Hematopoietic multipotent progenitor cell (in vitro differentiated cells): ENCODE measurements around the gene TBC1D17. TPM values are rescaled to one million over a fixed set of nuclear protein-coding genes. Genes with fewer than 3 reads are reported as not detected.

Experiments
- DNase-seq, 3 donors: peaks; one replicate each; pipeline ENCODE4 v3.0.0-alpha.2; 2011 to 2015; ENCODE audit warnings: low read depth in 2 of 3, low spot score in 2 of 3
- total RNA-seq: library from RNA; depleted of rRNA; stranded (reverse); fragments of >200 nt; gene quantifications from one replicate; pipeline ENCODE4 v1.2.3, GENCODE V29; 2012

Gene TBC1D17
- total RNA-seq, 1 donor: 7.8 TPM

DNA sequence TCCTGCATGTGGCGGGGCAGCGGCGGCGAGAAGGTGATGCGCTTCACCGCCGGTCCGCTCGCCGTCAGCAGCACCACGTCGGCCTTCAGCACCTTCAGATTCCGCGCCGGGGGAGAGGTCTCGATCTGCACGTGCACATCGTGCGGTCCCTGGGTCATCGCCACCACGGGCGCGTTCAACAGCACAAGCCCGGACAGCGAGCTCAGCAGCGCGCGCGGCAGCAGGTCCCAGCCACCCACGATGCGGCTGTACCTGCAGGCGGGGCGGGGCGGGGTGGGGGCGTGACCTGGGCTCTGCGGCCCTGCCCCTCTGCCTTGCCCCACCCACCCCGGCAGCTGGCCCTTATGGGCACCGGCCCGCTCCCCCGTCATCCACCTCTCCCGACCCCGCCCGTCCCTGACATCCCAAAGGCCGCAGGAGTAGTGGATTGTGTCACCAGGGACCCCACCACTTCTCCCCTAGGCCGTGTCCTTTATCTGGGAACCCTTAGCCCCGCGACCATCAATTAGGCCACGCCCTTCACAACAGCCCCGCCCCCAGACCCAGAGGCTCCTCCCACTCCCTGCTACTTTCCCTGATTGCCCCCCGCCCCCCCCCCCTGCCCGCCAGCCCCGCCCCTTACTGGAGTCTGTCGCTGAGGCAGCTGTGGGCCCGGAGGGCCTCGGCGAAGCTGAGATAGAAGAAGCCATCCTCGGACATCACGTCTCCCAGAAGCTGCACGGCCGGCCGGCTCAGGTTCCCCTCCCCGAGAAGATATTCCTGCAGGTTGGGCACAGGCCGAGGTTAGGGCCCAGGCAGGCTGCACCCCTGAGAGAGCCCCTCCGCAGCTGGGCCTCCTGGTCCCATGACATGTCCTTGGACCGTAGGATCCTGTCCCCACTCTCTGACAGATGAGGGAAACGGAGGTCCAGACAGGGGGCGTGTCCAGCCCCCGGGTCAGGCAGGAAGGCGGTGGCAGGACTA, 13.1 kb downstream of the TBC1D17 start:
- DNase-seq: peak; percentile 41 to 58 (median 51)

DNA sequence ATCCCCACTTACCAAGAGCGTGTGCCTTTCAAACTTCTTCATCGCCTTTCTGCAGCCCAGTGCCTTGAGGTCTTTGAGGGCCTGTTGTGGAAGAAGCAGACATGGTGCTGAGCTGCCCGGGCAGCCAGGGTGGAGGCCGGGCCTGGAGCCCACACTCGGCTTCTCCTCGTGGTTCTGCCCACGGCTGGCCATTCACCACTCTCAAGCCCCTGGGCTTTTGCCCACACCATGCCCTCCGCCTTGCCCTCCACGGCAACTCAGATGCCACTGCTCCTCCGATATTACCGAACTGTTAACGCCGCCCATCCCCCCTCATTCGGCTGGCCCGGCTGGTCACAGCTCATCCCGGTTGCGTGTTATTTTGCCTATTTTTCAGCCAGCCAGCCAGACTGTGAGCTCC, 13.9 kb downstream of the TBC1D17 start:
- DNase-seq: no peak

DNA sequence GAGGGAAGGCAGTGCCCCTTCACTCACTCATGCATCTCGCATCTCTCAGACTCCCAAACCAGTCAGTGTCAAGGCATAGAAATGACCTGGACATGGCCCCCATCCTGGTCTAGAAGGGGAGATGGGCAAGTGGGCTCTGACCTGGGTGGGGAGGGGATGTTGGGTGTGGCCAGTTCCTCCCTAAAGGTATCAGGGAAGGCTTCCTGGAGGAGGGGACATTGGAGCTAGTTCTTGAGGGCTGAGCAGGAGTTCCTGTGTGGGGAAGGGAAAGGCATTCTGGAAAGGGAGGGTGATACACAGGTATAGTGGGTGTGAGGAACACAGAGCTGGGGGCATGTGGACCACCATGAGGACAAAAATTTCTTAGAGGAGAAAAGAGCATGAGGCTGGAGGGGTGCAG, 15.2 kb downstream of the TBC1D17 start:
- DNase-seq: no peak

DNA sequence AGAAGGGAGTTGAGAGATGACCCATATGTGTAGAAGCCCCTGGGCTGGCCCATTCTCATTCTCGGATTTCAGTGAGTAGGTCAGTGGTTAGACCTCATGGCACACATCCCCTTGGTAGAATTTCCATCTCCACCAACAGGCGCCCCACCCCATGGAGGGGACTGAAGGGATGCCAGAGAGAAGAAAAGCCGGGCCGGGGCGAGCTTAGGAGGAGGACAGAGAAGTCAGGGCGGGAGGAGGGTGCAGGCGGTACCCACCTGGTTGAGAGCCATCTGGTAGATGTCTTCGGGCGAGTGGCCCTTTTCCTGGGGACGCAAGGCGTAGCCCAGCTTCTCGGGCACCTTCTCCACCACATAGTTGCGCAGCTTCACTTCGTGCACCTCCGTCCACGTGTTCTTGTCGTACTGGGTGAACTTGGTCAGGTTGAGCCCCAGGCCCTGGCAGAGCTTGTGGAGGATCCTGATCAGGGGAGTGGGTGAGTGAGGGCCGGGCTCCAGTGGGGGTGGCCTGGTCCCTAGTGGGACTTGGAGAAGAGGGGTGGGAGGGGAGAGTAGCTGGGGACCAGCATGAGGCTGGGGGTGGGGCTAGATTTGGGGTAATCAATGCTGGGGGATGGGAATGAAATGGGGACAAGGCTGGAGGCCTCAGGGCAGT, 16.6 kb downstream of the TBC1D17 start:
- no peak for DNase-seq

DNA sequence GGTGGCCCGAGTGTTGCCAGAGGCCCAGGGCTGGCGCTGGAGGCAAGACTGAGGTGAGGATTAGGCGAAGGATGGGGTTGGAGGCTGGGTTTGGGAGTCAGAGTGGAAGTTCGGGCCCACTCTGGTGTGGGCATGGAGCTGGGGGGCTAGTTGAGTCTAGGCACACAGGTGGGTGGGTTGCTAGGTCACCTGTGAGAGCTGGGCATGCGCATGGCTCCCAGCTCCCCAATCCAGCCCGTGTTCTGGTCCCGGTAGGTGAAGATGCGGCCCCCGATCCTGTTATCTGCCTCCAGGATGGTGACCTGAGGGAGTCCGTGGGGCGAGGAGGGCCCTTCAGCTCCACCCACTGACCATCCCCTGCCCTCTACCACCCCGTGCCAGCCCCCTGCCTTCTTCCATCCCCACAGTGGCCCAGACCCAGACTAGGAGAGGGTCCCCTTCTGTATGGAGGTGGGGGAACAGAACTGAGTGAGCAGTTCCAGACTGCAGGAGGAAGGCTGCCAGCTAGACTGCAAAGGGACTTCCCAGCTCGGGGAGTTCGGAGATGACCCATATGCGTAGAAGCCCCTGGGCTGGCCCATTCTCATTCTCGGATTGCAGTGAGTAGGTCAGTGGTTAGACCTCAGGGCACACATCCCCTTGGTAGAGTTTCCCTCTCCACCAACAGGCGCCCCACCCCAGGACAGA, 17.5 kb downstream of the TBC1D17 start:
- no peak for DNase-seq

DNA sequence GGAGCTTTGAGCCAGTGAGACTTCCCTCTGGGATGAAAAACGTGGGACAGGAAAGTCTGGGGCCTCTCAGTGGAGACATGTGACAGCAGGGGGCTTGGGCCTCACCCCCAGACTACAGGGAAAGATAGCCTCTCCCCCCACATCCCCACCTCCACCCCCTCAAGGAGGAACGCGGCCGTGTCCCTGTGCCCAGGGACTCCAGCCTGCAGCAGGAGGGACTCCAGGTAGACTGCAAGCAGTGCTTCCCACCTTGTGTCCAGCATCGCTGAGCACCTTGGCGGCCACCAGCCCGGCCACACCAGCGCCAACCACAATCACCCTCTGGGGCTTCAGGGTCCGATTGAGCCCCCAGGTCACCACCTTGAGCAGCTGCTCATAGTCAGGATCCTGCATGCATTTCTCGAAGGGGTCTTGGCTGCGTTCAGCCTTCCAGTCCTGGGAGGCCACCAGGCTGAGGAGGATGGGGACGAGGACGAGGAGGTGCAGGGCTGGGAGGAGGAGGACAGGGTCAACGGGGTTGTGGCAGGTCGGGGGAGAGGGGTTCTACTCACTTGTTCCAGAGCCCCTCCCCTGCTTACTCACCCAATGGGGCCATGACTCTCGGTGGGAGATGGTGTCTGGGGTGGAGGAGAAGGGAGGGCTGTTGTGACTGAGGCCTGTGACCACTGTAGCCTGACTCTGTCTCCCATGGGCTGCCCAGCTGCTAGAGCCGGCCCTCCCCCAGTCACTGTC, 18.2 kb downstream of the TBC1D17 start:
- DNase-seq: no peak

DNA sequence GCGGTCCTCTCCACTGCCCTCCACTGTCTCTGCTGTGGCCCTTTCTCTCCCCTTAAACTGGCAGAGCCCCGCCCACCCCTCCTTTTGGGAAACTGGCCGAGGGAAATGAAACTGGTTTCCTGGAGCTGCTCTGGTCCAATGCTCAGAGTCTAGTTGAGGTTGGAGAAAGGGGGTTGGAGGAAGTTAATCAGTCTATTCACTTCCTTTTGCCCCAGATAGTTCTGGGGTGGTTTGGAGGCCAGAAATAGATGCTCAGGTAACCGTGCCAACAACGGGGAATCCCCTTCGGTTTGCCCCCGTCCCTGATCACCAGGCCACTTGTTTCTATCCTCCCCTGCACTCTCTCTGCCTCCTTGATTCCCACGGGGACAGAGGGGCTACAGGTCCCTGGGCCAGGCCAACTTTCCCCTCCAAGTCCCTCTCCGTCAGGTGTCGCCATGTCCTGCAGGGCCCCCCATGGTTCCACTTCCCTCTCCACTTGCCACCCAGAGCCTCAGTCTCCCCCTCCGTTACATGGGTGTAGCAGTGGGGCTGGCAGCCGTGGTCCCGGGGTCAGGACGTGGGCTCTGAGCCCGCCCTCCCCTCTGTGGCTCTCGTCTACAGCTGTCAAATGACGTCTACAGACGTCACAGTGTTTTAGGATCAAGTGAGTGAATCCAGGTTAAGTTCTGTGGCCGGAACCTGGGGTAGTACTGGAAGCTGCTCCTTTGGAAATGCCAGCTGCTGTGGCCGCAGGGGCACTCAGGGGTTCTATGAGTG, 19.5 kb downstream of the TBC1D17 start, which contains the start of gene IL4I1:
IL4I1 (minus strand) TSS at position 25 of the 759 bp plus-strand sequence. CDS start 727 bp downstream, outside the sequence.
- peak; percentile 53 to 91 (median 87) for DNase-seq

DNA sequence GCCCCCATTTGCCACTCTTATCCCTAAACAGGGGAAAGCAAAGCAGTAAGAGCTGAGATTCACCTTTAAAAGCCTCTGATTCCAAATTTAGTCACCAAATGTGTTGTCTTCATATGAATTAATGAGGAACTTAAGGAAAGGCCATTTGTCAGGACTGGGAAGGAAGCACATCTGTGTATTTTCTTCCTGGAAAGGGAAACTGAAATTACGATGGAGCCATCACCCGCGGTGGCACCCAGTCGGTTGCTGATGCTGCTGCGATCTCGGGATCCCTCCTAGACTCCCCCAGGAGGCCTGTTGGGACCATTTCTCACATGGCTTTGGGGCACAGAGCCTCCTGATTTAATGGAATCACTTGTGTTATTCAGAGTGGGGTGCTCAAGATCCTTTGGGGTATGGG, 26.6 kb downstream of the TBC1D17 start:
- DNase-seq: no peak

DNA sequence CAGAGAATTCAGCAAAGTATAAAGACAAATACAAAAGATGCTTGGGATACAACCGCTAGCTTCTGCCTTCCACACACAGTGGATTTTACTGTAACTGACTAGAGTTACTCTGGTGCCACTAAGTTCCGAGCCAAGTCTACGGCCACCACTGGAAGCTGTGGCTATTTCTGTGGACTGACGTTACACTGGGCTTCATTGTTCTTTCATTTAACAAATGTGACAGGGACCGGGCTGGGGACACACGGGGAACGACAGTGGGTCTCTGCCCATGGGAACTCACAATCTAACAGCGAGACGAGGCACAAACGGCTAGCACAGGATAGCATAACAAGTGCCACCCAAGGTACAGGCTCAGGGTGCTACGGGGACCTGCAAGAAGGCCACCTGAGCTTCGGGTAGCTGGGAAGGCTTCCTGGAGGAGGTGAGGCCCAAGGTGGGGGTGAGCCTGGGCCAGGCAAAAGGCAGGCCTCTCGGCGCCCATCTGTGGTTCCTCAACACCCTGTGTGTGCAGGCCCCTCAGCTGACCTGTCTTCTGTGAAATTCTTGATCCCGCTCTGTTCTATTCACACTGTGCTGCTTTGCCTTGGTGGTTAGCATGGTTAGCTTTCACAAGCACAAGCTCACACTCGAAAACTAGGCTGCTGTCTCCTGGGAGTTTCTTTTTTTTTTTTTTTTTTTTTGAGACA, 29.5 kb downstream of the TBC1D17 start:
- no peak for DNase-seq

DNA sequence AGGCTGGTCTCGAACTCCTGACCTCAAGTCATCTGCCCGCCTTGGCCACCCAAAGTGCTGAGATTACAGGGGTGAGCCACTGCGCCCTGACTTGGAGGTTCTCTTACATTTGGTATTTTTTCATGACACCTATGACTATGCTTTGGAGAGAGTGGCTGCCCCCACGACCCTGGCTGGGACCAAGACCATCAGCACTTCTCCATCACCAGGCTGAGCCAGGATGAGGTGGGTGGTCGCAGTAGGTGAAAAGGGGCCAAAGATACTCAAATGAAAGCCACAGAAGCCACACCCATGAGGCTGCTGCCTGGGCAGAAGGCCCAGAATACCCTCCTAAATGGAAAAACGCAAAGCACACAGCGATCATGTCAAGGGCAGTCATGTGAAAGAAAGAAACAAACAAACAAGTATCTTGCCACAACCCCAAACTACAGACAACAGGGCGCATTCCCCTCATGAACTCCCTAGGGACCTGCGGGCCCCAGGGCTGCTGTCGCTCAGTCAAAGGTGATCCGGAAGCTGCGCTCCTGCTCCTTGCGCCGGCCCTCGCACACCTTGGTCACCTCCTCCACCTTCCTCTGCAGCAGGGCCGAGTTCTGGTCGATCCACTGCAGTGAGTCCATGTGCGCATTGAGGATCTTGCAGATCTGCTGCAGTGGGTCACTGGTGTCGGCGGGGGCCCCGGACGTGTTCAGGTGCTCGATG, 30.4 kb downstream of the TBC1D17 start:
- no peak for DNase-seq

DNA sequence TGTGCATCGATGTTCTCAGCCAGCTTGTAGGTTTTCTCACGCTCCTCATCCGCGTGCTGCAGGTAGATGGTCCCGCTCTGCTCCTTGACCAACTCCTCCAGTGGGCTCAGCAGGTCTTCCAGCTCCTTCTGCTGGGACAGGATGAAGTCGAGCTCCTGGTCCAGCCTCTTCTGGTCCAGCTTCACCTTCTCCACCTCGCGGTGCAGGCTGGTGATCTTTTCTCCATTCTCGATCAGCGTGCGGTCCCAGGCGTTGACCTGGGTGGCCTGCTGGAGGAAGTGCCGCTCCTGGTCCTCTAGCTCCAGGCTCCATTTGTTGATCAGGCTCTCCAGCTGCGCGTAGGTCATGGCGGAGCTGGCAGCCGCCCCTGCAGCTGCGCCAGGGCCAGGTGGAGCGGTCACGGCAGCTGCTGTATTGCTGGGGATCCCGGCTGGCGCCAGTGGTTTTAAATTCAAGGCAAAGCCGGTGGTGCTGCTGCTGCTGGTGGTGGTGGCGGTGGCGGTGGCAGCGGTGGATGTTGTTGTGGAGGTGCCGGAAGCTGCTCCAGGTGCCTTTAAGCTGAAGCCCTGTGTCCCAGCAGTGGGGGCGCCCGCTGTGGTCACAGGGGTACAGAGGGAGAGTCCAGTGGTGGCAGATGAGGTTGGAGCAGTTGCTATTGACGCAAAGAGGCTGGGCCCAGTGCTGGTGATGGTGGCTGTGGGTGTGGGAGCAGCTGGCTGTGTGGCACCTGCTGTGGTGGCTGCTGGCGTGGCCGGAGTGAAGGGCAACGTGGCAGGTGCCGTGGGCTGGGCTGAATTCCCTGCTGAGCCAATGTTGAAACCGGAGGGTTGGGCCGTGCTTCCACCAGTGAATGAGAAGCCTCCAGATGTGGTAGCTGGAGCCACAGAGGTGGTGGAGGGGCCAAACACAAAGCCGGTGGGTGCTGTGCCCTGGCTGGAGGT, 31.2 kb downstream of the TBC1D17 start:
- DNase-seq: no peak

DNA sequence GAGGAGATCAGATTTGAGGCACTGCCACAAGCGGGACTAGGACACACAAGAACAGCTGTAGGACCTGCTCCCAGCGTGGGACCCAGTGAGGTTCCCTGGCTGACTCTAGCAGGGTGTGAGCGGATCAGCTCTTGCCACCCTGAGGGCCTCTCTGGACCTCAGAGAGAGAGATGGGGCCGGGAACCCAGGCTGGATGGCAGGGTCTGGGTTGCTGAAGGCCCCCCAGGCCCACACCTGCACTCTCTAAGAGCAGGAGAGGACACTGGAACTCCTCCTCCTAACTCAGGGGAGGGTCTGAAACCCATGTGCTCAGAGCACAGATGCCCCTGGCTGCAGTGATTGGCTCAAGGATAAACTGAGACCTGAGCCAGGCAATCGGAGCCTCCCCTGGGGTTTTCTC, 32.7 kb downstream of the TBC1D17 start:
- no peak for DNase-seq

DNA sequence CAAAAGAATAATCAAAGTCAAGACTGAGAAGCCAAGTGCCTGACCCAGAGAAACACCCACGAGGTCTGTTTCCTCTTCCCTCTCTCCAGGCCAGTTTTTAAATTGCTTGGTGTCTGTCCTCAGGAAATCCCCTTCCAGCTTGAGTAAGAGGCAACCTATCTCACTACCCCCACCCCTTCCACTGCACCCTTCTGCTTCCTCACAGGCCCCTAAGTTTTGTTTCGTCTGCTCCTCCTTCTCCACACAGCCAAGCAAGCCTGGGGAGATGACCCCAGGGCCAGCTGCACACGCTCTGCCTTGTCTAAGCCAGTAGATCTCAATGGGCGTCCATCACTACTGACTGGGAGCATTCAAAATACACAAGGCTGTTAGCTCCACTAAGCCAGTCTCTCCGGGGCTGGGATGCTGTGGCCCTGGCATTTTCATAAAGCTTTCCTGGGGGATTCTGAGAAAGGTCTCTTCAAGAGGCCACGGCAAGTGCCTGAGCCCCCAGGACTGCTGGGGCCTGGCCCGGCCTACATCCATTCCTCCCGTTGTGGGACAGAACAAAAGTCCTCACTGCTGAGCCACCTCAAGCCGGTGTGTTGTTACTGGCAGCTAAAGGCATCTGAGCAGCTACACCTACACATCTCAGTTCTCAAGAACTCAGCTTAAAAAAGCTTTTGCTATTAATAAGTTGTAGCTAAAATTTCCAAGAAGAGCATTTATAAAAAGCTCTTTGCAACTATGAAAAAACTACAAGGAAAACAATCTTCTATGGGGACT, 34.1 kb downstream of the TBC1D17 start:
- DNase-seq: peak in 2 of 3 donors; percentile 52 to 56

DNA sequence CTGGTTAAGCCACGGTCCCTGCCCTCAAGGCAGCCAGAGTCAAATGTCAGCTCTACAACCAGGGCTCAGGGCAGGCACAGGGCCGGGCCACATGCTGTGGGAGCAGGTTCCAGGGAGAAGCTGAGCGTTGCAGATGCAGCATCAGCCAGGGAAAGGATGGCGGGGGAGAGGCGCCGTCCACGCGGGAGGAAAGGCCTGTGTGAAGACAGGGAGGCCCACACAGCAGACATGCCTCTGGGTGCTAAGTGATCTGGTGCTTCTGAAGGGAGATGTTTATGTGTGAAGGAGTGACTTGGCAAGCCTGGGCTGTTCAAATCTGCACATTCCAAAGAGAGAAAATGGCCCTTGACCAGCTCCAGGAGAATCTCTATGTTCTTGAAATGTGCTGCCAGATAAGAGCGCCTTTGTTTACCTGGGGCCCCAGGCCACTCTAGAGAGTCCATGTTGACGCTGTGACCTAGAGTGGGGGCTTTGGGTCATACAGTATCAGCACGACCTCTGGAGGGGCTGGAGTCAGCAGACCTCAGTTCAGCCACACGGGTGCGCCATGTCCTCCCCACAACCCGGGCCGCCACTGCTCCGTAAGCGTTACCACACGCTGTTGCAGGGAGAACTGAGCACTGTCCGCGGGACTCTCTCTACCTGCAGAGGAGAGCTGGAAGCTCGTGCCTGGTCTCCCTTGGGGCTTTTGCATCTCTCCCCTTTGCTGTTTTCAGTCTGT, 35.6 kb downstream of the TBC1D17 start:
- no peak for DNase-seq

DNA sequence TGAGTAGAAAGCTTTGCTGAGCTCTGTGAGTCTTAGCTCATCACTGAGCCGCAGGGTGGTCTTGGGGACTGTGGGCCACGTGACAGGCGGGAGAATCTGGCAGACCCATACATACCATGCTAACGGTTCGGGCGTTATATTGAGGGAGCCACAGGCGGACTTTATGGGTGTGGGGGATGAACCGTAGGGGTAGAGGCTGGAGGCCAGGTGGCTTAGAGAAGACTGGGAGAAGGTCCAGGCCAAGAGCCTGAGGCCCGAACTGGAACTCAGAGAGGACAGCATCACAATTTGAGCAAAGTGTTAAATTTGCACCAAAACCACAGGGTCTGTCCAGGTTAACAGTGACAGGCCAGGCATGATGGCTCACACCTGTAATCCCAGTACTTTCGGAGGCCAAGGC, 36.2 kb downstream of the TBC1D17 start:
- DNase-seq: no peak

DNA sequence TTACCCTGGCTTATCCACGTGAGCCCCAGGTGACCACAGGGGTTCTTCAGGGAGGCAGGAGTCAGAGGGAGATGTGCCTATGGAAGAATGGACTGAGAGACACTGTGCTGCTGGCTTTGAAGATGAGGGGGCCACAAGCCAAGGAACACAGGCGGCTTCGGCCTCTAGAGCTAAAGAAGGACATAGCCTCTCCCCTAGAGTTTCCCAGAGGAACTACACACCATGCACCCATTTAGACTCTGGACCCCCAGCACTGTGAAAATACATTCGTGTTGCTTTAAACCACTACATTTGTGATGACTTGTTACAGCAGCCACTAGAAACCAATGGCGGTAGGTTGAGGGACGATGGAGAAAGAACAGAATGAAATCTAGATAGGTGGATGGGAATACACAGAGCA, 37.8 kb downstream of the TBC1D17 start:
- no peak for DNase-seq
